ENCODE data around the gene AGTR1.

GRCh38 chr3:148698190-148698810 lies 597 bp downstream of the AGTR1 start:
- TF ChIP-seq ZBTB33 (IDR thresholded peaks at IDR 0.05) (no peak), POLR2A (IDR thresholded peaks at IDR 0.05; ENCODE audit: low read depth, low read length) (no peak), SRF (IDR thresholded peaks at IDR 0.05; ENCODE audit: low read depth in 2 of 2, low read length in 2 of 2) (no peak), BRCA1 (IDR thresholded peaks at IDR 0.05; ENCODE audit: low read depth, low read length) (no peak), SP1 (IDR thresholded peaks at IDR 0.05; ENCODE audit: low read depth, low read length) (no peak), CHD2 (IDR thresholded peaks at IDR 0.05; ENCODE audit: borderline replicate concordance, low read depth, low read length) (no peak), CTCF (IDR thresholded peaks at IDR 0.05 in 2 of 3, conservative IDR thresholded peaks at IDR 0.05 in 1 of 3; ENCODE audit: control insufficient read depth in 2 of 3, extremely low read depth in 1 of 3, insufficient read depth in 1 of 3, low read depth in 3 of 3, low read length in 3 of 3) (no peak), IKZF2 (IDR thresholded peaks at IDR 0.05) (no peak), SMC3 (IDR thresholded peaks at IDR 0.05; ENCODE audit: borderline replicate concordance, low read length) (no peak), BHLHE40 (IDR thresholded peaks at IDR 0.05; ENCODE audit: borderline replicate concordance in 1 of 2, low read depth in 2 of 2, low read length in 1 of 2) (no peak), RAD21 (IDR thresholded peaks at IDR 0.05; ENCODE audit: insufficient read depth, low read depth, low read length) (no peak), NR2C2 (IDR thresholded peaks at IDR 0.05; ENCODE audit: borderline replicate concordance, control insufficient read depth, insufficient read length, low read depth) (no peak), EP300 (IDR thresholded peaks at IDR 0.05; ENCODE audit: borderline replicate concordance in 1 of 2, control insufficient read depth in 1 of 2, low read depth in 2 of 2, low read length in 2 of 2) (no peak)
